Sigmoid colon (tissue), 4 donors: Measurements from ENCODE around the gene NDUFA7.

Experiments
- EP300 ChIP-seq, 4 donors: sonication (generic); formaldehyde crosslinking; IDR thresholded peaks; one replicate each; pipeline ENCODE4 v1.6.1; 2017; ENCODE audit warnings: antibody characterized with exemption in 4 of 4
- POLR2A ChIP-seq, 2 donors: fragments of 450-650 bp; IDR thresholded peaks; one replicate each; pipeline ENCODE4 v1.6.1; 2016; ENCODE audit warnings: antibody characterized with exemption in 2 of 2, mild to moderate bottlenecking in 2 of 2, moderate library complexity in 2 of 2
- POLR2AphosphoS5 ChIP-seq, 4 donors: sonication (generic); formaldehyde crosslinking; IDR thresholded peaks; one replicate each; pipeline ENCODE4 v1.6.1; 2017; ENCODE audit warnings: antibody characterized with exemption in 4 of 4
- TF ChIP-seq, protein P1 (sequence below), 4 experiments: fragments of 450-650 bp in 3 of 4; fragments of 200-600 bp in 1 of 4; IDR thresholded peaks; one replicate each; pipeline ENCODE4 v1.5.1; 2016 to 2019; ENCODE audit warnings: antibody characterized with exemption in 4 of 4, mild to moderate bottlenecking in 3 of 4, moderate library complexity in 2 of 4

DNA sequence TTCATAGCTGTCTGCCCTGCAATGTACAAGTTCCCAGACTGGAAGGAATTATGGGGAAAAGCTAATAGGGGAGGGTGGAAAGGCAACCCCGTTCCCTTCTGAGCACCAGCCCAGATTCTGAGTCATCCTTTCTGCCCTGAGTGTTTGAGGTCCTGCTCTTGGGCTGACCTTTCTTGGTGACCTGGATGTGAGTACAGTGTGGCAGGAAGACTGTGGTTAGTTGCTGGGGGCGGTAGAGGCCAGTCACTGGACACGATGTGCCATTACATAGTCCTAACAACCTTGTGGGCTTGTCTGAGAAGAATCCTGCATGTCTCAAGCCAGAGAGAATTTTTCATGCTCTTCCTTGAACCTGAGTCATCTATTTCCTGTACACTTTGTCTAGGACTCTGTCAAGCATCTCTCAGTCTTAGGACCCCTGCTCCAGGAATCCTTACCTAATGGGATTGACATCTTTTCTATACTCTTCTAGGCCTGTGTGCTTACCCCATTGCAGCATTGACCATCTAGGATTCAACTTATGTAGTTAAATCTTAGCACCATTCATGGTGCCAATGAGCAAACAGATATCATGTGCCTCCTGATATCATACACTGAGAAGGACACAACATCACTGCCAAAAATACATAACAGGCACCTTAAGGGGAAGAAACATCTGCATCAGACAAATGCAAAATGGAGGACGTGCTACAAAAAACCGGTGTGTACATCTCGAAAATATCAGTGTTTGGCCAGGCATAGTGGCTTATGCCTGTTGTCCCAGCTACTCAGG, 34.6 kb upstream of the NDUFA7 start:
- TF ChIP-seq, protein P1, sequence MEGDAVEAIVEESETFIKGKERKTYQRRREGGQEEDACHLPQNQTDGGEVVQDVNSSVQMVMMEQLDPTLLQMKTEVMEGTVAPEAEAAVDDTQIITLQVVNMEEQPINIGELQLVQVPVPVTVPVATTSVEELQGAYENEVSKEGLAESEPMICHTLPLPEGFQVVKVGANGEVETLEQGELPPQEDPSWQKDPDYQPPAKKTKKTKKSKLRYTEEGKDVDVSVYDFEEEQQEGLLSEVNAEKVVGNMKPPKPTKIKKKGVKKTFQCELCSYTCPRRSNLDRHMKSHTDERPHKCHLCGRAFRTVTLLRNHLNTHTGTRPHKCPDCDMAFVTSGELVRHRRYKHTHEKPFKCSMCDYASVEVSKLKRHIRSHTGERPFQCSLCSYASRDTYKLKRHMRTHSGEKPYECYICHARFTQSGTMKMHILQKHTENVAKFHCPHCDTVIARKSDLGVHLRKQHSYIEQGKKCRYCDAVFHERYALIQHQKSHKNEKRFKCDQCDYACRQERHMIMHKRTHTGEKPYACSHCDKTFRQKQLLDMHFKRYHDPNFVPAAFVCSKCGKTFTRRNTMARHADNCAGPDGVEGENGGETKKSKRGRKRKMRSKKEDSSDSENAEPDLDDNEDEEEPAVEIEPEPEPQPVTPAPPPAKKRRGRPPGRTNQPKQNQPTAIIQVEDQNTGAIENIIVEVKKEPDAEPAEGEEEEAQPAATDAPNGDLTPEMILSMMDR (IDR thresholded peaks at IDR 0.05): no peak
- TF ChIP-seq POLR2AphosphoS5 (IDR thresholded peaks at IDR 0.05) (peak in 2 of 4 donors; percentile 10 to 71), POLR2A (IDR thresholded peaks at IDR 0.05) (no peak), EP300 (IDR thresholded peaks at IDR 0.05) (peak in 1 of 4 donors; percentile 8)
